Measurements from ENCODE around the gene MRPS2. TPM values are rescaled to one million over a fixed set of nuclear protein-coding genes. Genes with fewer than 3 reads are reported as not detected.

Gene MRPS2
- total and polyA plus RNA-seq, 10 of the 15 experiments (the other 5 are each of a cell fraction or from before 2014, with no cell fraction given) = 3.3 to 103 (median 69.5) TPM

- TF ChIP-seq SUPT20H (IDR thresholded peaks at IDR 0.05; ENCODE audit: borderline replicate concordance, control insufficient read depth, low read depth, low read length) (no peak), NFYB (IDR thresholded peaks at IDR 0.05; ENCODE audit: insufficient read depth, low read depth, low read length) (no peak), EGR1 (IDR thresholded peaks at IDR 0.05; ENCODE audit: borderline replicate concordance in 1 of 2, low read depth in 2 of 2, low read length in 2 of 2) (no peak), YY1 (IDR thresholded peaks at IDR 0.05; ENCODE audit: low read depth, low read length) (no peak), ZNF622 (IDR thresholded peaks at IDR 0.05) (no peak), MAX (IDR thresholded peaks at IDR 0.05; ENCODE audit: low read depth, low read length) (no peak), CBX5 (IDR thresholded peaks at IDR 0.05; ENCODE audit: low read depth) (no peak), STAT1 (conservative IDR thresholded peaks at IDR 0.05) (no peak), SREBF1 (IDR thresholded peaks at IDR 0.05; ENCODE audit: low read length) (no peak)
- TF ChIP-seq, protein P1, sequence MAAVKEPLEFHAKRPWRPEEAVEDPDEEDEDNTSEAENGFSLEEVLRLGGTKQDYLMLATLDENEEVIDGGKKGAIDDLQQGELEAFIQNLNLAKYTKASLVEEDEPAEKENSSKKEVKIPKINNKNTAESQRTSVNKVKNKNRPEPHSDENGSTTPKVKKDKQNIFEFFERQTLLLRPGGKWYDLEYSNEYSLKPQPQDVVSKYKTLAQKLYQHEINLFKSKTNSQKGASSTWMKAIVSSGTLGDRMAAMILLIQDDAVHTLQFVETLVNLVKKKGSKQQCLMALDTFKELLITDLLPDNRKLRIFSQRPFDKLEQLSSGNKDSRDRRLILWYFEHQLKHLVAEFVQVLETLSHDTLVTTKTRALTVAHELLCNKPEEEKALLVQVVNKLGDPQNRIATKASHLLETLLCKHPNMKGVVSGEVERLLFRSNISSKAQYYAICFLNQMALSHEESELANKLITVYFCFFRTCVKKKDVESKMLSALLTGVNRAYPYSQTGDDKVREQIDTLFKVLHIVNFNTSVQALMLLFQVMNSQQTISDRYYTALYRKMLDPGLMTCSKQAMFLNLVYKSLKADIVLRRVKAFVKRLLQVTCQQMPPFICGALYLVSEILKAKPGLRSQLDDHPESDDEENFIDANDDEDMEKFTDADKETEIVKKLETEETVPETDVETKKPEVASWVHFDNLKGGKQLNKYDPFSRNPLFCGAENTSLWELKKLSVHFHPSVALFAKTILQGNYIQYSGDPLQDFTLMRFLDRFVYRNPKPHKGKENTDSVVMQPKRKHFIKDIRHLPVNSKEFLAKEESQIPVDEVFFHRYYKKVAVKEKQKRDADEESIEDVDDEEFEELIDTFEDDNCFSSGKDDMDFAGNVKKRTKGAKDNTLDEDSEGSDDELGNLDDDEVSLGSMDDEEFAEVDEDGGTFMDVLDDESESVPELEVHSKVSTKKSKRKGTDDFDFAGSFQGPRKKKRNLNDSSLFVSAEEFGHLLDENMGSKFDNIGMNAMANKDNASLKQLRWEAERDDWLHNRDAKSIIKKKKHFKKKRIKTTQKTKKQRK (IDR thresholded peaks at IDR 0.05; ENCODE audit: low read depth, low read length) = no peak
Measured at GRCh38 chr9:135502873-135503321, 2.4 kb downstream of the MRPS2 start (continued).

Data from GM12878 (cell line).